Measurements from ENCODE around the gene ASB5. TPM values are rescaled to one million over a fixed set of nuclear protein-coding genes. Genes with fewer than 3 reads are reported as not detected.

ASB5 gene
- total and polyA plus RNA-seq, 7 experiments from 2014 or later = not detected

DNA sequence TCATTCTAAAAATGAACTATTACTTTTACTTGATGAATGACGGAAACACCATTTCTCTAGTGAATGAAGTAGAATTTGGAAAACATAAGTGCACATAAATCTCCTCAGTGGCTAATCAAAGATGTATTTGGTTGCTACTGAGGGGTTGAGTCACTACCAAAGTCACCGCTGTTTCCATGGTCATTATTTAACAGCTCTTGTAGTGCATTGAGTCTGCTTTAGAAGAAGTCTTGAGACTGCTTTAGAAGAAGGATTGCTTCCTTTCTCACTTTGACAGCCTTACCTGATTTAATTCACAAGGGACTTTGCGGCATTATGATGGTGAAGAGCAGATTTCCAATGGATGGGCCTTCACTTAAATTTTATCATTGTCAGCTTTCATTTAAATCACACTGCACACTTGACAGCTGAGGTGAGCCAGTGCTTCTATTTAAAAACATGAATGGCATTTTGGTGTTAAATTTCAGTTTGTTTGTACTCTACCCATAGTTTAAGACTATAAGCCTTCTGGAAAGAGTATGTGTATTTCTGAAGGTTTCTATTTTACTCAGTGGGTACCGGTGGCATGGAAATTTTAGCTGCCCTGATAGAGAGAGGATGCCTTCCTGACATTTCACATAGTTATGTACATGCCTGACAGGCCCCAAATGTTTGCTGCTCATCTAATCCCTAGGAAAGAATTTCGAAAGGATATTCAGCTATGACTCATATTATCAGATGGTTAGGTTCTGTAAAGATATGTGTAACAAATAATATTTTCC lies 9.5 kb downstream of the ASB5 start:
- no peaks in the 10 kb centered on the region for H3K9me3 ChIP-seq (ENCODE audit: control insufficient read depth in 2 of 3, low read length in 3 of 3)
- no peak overlapping the region for H3K4me3 ChIP-seq (ENCODE audit: low read length)
- intact Hi-C loops (cut with micrococcal nuclease) = loop anchor here in 1 of 2 donors (5.0 kb wide), 1 partner anchor 1093 kb away; no protein-coding TSS in a partner anchor
- Mint-ChIP-seq H3K27ac (no peak overlapping the region), H3K4me3 (no peak overlapping the region), H3K4me1 (no peaks in the 10 kb centered on the region), H3K27me3 (peaks cover 2 to 20% (median 4%) of the 10 kb centered on the region in 5 donors), H3K9me3 (no peaks in the 10 kb centered on the region), H3K36me3 (no peaks in the 10 kb centered on the region)
- no peak for ATAC-seq
- no peaks in the 10 kb centered on the region for H3K36me3 ChIP-seq (ENCODE audit: control insufficient read depth in 2 of 3, insufficient read depth in 3 of 3, low read length in 3 of 3)
- no peaks in the 10 kb centered on the region for H3K4me1 ChIP-seq (ENCODE audit: control insufficient read depth in 2 of 2, insufficient read depth in 2 of 2, low read length in 2 of 2)
- ChIA-PET CTCF (no interaction called here), POLR2A (no interaction called here)
- no peak for DNase-seq
- no peaks in the 10 kb centered on the region for H3K27me3 ChIP-seq (ENCODE audit: control insufficient read depth in 2 of 2, insufficient read depth in 2 of 2, low read length in 2 of 2)
- H3K27ac ChIP-seq (ENCODE audit: low read depth, low read length) = no peak overlapping the region

- ChIA-PET CTCF (no interaction called here), POLR2A (no interaction called here)
- no peaks in the 10 kb centered on the region for H3K9me3 Mint-ChIP-seq
- no peaks in the 10 kb centered on the region for H3K4me1 Mint-ChIP-seq
- H3K9me3 ChIP-seq (ENCODE audit: control insufficient read depth in 2 of 3, low read length in 3 of 3) = no peaks in the 10 kb centered on the region
- no peaks in the 10 kb centered on the region for H3K27me3 ChIP-seq (ENCODE audit: control insufficient read depth in 2 of 2, insufficient read depth in 2 of 2, low read length in 2 of 2)
- no peak overlapping the region for H3K27ac Mint-ChIP-seq
- no peak for ATAC-seq
- H3K36me3 ChIP-seq (ENCODE audit: control insufficient read depth in 2 of 3, insufficient read depth in 3 of 3, low read length in 3 of 3) = no peaks in the 10 kb centered on the region
- DNase-seq = no peak
- H3K27me3 Mint-ChIP-seq = peaks cover 4 to 29% (median 12%) of the 10 kb centered on the region in 5 donors
- intact Hi-C loops (cut with micrococcal nuclease) = loop anchor here in 1 of 2 donors (5.0 kb wide), 1 partner anchor 1094 kb away; no protein-coding TSS in a partner anchor
- no peak overlapping the region for H3K27ac ChIP-seq (ENCODE audit: low read depth, low read length)
- no peak overlapping the region for H3K4me3 Mint-ChIP-seq
- no peaks in the 10 kb centered on the region for H3K36me3 Mint-ChIP-seq
- H3K4me3 ChIP-seq (ENCODE audit: low read length) = no peak overlapping the region
- H3K4me1 ChIP-seq (ENCODE audit: control insufficient read depth in 2 of 2, insufficient read depth in 2 of 2, low read length in 2 of 2) = no peaks in the 10 kb centered on the region
Measured at GRCh38 chr4:176258135-176258534, 10.9 kb downstream of the ASB5 start.

DNA sequence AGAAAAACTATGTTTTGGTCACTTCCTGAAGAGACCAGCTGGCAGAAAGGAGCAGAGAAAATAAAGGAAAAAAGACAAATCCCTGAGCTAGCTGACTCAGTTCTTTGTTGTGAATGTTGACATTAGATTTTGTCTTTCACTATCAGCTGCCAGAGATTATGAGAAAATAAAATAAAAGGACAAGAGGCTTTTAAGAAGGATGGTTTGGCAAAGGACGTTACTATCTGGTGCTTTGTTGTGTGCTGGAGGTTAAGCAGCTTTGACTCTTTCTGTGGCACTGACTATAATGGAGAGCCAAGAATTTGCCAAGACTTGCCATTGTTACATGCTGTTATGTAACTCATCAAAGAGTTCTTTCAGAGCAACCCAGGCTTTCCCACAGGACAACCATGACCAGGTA lies 12.1 kb downstream of the ASB5 start:
- Histone ChIP-seq H3K9me3 (ENCODE audit: control insufficient read depth in 2 of 3, low read length in 3 of 3) (no peaks in the 10 kb centered on the region), H3K4me3 (ENCODE audit: low read length) (no peak overlapping the region), H3K4me1 (ENCODE audit: control insufficient read depth in 2 of 2, insufficient read depth in 2 of 2, low read length in 2 of 2) (no peaks in the 10 kb centered on the region), H3K27me3 (ENCODE audit: control insufficient read depth in 2 of 2, insufficient read depth in 2 of 2, low read length in 2 of 2) (no peaks in the 10 kb centered on the region), H3K27ac (ENCODE audit: low read depth, low read length) (no peak overlapping the region), H3K36me3 (ENCODE audit: control insufficient read depth in 2 of 3, insufficient read depth in 3 of 3, low read length in 3 of 3) (no peaks in the 10 kb centered on the region)
- POLR2A ChIA-PET = no interaction called here
- Mint-ChIP-seq H3K4me3 (no peak overlapping the region), H3K36me3 (no peaks in the 10 kb centered on the region), H3K9me3 (peaks cover 0 to 2% (median 0%) of the 10 kb centered on the region in 11 donors), H3K27ac (no peak overlapping the region), H3K4me1 (no peaks in the 10 kb centered on the region), H3K27me3 (peaks cover 4 to 29% (median 13%) of the 10 kb centered on the region in 5 donors)
- DNase-seq (no peak), ATAC-seq (no peak)
- CTCF ChIA-PET = no interaction called here
- intact Hi-C loops (cut with micrococcal nuclease) = loop anchor here in 1 of 2 donors (5.0 kb wide), 1 partner anchor 1095 kb away; no protein-coding TSS in a partner anchor

GRCh38 chr4:176242764-176243347 lies 26.2 kb downstream of the ASB5 start:
- Mint-ChIP-seq H3K4me1 (no peaks in the 10 kb centered on the region), H3K36me3 (no peaks in the 10 kb centered on the region), H3K27ac (no peak overlapping the region), H3K4me3 (no peak overlapping the region), H3K9me3 (peaks cover 0 to 4% (median 0%) of the 10 kb centered on the region in 11 donors), H3K27me3 (peaks cover 0 to 22% (median 13%) of the 10 kb centered on the region in 5 donors)
- no peaks in the 10 kb centered on the region for H3K27me3 ChIP-seq (ENCODE audit: control insufficient read depth in 2 of 2, insufficient read depth in 2 of 2, low read length in 2 of 2)
- H3K27ac ChIP-seq (ENCODE audit: low read depth, low read length) = no peak overlapping the region
- no peaks in the 10 kb centered on the region for H3K36me3 ChIP-seq (ENCODE audit: control insufficient read depth in 2 of 3, insufficient read depth in 3 of 3, low read length in 3 of 3)
- DNase-seq = no peak
- H3K9me3 ChIP-seq (ENCODE audit: control insufficient read depth in 2 of 3, low read length in 3 of 3) = no peaks in the 10 kb centered on the region
- ChIA-PET POLR2A (no interaction called here), CTCF (no interaction called here)
- no peaks in the 10 kb centered on the region for H3K4me1 ChIP-seq (ENCODE audit: control insufficient read depth in 2 of 2, insufficient read depth in 2 of 2, low read length in 2 of 2)
- intact Hi-C loops (cut with micrococcal nuclease) = no loop called here
- H3K4me3 ChIP-seq (ENCODE audit: low read length) = no peak overlapping the region
- no peak for ATAC-seq

DNA sequence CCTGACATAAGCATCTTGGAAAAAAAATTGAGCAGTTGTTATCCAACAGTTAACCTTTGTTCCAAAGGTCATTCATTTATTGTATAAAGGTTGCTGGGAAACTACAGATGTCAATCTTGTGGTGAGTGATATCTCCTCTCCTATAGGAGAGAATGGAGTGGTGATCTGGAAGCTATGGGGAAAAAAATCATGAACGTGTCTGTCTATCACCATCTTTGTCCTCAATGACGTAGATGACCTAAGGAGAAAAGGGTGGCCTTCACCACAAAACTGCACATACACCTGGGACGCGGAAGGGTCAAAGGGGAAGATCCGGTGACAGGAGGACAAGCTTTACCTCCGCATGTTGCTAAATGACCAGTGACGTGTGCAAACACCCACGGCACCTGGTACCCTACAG lies 27.3 kb downstream of the ASB5 start:
- no peaks in the 10 kb centered on the region for H3K4me1 ChIP-seq (ENCODE audit: control insufficient read depth in 2 of 2, insufficient read depth in 2 of 2, low read length in 2 of 2)
- no peak for DNase-seq
- H3K36me3 Mint-ChIP-seq = no peaks in the 10 kb centered on the region
- no peaks in the 10 kb centered on the region for H3K36me3 ChIP-seq (ENCODE audit: control insufficient read depth in 2 of 3, insufficient read depth in 3 of 3, low read length in 3 of 3)
- no peak for ATAC-seq
- no peak overlapping the region for H3K27ac Mint-ChIP-seq
- H3K4me3 ChIP-seq (ENCODE audit: low read length) = no peak overlapping the region
- peaks cover 0 to 4% (median 0%) of the 10 kb centered on the region in 11 donors for H3K9me3 Mint-ChIP-seq
- ChIA-PET POLR2A (no interaction called here), CTCF (no interaction called here)
- no peak overlapping the region for H3K27ac ChIP-seq (ENCODE audit: low read depth, low read length)
- no peaks in the 10 kb centered on the region for H3K9me3 ChIP-seq (ENCODE audit: control insufficient read depth in 2 of 3, low read length in 3 of 3)
- H3K27me3 ChIP-seq (ENCODE audit: control insufficient read depth in 2 of 2, insufficient read depth in 2 of 2, low read length in 2 of 2) = no peaks in the 10 kb centered on the region
- H3K4me1 Mint-ChIP-seq = no peaks in the 10 kb centered on the region
- intact Hi-C loops (cut with micrococcal nuclease) = no loop called here
- no peak overlapping the region for H3K4me3 Mint-ChIP-seq
- H3K27me3 Mint-ChIP-seq = peaks cover 2 to 20% (median 13%) of the 10 kb centered on the region in 5 donors

- intact Hi-C loops (cut with micrococcal nuclease) = no loop called here
- peaks cover 0 to 2% (median 0%) of the 10 kb centered on the region in 7 donors for H3K4me1 Mint-ChIP-seq
Measured at GRCh38 chr4:176238826-176239225, 30.2 kb downstream of the ASB5 start.

More at GRCh38 chr4:176238826-176239225, 30.2 kb downstream of the ASB5 start:
- Histone ChIP-seq H3K27me3 (ENCODE audit: control insufficient read depth in 2 of 2, insufficient read depth in 2 of 2, low read length in 2 of 2) (no peaks in the 10 kb centered on the region), H3K9me3 (ENCODE audit: control insufficient read depth in 2 of 3, low read length in 3 of 3) (no peaks in the 10 kb centered on the region), H3K36me3 (ENCODE audit: control insufficient read depth in 2 of 3, insufficient read depth in 3 of 3, low read length in 3 of 3) (no peaks in the 10 kb centered on the region), H3K27ac (ENCODE audit: low read depth, low read length) (no peak overlapping the region), H3K4me1 (ENCODE audit: control insufficient read depth in 2 of 2, insufficient read depth in 2 of 2, low read length in 2 of 2) (no peaks in the 10 kb centered on the region), H3K4me3 (ENCODE audit: low read length) (no peak overlapping the region)
- Mint-ChIP-seq H3K27me3 (peaks cover 0 to 13% (median 8%) of the 10 kb centered on the region in 5 donors), H3K36me3 (no peaks in the 10 kb centered on the region), H3K4me3 (no peak overlapping the region), H3K9me3 (no peaks in the 10 kb centered on the region), H3K27ac (no peak overlapping the region)
- POLR2A ChIA-PET = no interaction called here
- ATAC-seq = no peak
- CTCF ChIA-PET = no interaction called here
- DNase-seq = no peak
